Right renal pelvis (tissue), 4 donors: ENCODE data around the gene OVOL2. TPM values are rescaled to one million over a fixed set of nuclear protein-coding genes. Genes with fewer than 3 reads are reported as not detected.
"Not testable (repeated sequence)": the region's sequence is repeated elsewhere in the genome, so short reads cannot be mapped to it uniquely, and the experiment has no call there.

Source experiments
- DNase-seq, 4 donors: peaks; one replicate each; pipeline ENCODE4 v3.0.0-alpha.2; 2013; ENCODE audit warnings: low read depth in 4 of 4, low spot score in 3 of 4, missing footprints in 1 of 4
- polyA plus RNA-seq, 4 donors: library from polyadenylated mRNA; unstranded; fragments of 120-200 nt; gene quantifications; one replicate each; pipeline ENCODE4 v1.2.1, GENCODE V29; 2013; ENCODE audit not compliant: insufficient read length in 4 of 4

Gene OVOL2
- polyA plus RNA-seq, 4 donors, result 0.93 to 1.4 (median 1.0) TPM

DNA sequence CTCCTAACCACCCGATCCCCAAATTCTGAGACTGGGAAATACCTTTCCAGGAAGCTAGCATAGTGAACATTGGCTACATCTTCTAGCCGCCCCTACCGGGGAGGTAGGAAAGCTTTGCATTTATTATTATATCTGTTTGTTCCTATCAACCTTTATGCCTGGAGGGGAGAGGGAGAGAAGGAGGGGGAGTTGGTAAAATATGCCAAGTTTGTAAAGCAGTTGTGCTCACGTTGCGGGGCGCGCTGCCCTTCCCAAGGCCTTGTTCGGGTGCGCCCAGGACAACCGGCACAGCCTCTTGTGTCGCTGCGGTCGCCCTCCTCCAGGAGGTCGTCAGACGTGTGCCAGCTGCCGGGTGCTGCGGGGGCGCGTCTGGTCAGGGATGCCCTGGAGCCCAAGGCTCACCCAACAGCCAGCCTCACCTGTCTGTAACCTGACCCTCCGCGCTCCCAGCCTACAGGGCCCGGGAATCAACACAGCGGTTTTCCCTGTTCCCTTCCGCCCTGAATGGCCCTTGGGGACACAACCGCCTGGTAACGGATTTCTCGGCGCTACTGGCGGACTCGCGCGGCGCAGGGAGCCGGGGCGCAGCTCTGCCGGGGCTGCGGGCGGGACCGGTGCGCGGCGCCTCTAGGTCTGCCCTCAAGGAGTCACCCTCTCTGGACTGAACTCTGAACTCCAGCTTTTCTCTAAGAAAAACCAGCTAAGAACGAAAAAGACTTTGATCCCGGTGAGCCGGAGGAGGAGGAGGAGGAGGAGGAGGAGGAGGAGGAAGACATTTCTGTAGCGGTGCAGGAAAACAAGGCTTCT lies 1.1 kb upstream of the OVOL2 start:
- peak in 1 of 4 donors; percentile 8 for DNase-seq

DNA sequence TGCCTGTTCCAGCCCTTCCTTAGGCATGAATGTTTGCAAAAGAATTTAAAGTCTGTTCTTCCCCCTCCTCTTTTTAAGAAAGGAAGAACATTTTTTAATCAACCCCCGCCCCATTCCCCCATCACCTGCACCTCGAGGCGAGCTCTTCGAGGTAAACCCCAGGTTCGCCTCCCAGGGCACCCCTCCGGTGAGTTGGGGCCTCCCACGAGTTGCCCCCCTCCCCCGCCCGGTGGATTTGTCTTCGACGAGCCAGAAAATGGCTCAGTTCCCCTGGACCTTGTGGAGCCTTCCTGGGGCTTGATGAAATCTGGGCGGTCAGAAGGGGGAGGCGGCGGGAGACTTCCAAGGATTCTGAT lies 256 bp upstream of the OVOL2 start:
- no peak for DNase-seq

DNA sequence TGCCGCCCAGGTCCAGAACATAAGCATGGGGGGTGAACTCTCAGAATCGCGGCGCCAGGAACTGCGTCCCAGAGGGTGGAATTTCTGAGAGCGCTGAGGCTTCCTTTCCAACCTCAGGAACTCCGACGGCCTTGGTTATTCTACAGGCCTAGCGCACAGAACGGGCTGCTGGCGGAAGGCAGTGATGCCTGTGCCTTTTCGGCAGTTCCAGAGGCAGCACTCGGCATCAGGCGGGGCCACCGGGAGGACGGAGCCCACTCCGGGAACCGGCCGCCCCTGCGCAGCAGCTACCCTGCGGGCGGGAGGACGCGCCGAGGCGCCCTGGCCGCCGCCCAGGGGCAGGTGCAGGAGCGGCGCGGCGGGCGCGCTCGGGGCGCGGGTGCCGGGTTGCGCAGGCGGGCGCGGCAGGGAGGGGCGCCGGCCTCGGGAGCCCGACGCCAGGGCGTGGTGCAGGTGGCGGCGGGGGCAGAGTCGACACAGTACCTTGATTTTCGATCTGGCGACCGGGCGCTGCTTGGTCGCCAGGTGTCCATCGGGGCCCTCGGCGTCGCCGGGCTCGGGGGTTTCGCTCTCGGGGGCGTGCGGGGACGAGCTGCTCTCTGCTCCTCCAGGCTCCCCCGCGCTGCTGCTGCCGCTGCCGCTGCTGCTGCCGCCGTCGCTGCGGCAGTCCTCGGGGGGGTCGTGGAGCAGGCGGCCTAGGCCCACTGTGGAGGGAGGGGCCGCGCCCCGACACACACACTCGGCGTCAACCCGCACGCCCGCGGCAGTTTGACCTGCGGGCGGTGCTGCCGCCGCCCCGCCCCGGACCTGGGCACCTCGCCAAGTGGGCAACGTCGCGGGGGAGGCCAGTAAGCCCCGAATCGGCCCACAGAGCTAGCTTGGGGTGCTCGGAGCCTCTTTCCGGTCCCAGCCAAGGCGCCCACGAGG lies 1.3 kb downstream of the OVOL2 start:
- DNase-seq, result no peak

DNA sequence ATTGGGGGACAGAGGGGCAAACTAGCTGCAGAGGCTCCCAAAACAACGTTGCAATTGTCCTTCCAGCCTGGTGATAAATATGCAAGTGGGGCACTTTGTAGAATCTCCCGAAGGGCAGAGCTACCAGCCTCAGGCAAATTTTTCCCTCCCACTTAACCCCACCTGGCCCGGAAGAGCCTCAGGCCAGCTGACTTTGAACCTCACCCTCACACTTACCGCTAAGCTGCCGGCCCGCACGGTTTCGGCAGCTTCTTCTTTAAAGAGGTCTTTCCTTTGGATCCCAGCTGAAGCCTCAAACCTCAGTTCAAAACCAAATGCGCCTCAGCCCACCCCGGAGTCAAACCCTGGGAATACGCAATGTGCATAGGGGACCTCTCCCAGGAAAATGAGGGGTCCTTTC lies 2.5 kb downstream of the OVOL2 start:
- DNase-seq, result no peak

DNA sequence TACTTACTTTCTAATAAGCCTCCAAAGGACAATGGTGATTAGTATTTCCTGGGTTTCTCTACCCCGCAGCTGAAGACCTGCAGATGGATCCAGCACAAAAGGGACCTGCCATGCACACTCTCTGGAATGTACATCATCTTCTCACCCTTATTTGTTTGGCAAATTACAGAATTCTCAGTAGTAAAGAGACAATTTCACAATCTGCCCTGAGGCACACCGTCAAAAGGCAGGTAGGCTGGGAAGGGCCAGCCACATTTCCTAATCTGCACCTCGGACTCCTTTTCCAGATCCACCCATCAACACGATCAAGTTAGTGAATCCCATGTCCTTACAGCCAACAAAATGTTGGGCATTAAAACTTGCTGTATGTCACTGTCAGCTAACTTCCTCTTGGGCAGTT lies 4.9 kb downstream of the OVOL2 start:
- no peak for DNase-seq

DNA sequence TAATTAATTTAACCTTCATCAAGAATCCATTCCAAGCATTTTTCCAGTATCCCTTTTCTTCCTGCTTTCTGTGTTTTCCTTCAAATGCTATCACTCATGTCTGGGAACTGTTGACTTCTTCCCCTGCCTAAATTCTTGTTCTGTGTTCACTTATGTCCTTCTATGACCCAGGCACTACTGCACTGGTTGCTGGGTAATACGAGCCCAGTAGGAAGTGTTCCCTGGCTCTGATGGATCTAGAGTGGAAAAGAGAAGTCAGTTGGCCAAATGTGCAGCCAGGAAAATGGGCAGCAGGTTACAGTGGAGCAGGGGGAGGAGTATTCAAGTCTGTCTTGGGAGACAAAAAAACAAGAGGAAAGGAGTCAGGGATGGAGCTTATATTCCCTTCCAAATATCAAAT lies 7.1 kb downstream of the OVOL2 start:
- DNase-seq, result no peak

DNA sequence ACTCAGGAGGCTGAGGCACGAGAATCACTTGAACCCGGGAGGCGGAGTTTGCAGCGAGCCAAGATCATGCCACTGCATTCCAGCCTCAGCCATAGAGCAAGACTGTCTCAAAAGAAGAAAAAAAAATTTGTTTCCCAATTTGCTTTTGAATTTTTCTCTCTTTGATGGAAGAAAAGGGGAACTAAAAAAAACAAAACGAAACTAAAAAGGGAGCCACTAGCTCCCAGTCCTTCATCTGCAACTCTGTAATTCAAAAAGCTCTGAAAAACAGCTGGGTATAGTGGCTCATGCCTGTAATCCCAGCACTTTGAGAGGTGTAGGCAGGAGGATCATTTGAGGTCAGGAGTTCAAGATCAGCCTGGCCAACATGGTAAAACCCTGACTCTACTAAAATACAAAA lies 9.5 kb downstream of the OVOL2 start:
- DNase-seq, result no peak

DNA sequence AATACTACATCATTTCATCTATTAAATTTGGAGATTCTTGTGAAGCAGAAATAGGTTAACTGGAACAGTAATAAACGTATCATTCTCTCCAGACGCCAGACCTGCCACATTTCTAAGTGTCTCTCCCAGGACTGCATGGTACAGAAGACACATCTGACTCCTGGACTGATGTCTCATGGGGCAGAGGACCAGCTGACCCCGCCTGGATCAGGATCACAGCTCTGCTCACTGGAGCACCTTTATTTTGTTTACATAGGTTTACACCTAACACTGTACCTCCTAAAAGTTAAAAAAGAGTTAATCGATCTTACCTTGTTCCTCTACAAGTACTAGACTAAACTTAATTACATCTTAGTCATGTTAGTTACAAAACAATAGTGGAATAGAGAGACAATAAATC lies 11.2 kb downstream of the OVOL2 start:
- no peak for DNase-seq

DNA sequence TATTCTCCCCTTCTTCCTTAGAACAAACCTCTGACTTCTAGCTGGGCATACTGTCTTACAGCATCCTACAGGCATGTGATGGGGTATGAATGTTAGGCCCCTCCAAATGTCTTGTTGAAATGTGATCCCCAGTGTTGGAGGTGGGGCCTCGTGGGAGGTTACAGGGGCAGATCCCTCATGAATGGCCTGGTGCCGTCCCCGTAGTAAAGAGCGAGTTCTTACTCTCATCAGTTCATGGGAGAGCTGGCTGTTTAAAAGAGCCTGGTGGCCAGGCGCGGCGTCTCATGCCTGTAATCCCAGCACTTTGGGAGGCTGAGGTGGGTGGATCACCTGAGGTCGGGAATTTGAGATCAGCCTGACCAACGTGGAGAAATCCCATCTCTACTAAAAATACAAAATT lies 15.5 kb downstream of the OVOL2 start:
- DNase-seq, result no peak

DNA sequence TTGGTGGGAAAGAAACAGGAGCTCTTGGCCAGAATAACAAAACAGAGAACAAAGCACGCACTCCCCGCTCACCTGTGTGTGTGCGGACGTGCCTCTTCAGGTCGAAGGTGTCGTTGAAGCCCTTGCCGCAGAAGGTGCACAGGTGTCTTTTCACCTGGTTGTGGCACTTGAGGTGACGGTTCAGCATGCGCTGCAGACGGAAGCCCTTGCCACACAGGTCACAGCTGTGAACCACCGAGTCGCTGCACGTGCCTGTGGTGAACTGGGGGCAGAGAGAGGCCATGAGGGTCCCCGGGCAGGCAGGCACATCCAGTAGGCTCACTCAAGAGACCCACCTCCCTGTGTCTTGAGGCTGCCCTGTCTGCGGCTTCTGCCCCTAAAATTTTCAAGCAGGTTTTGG lies 16.3 kb downstream of the OVOL2 start:
- DNase-seq, result no peak

DNA sequence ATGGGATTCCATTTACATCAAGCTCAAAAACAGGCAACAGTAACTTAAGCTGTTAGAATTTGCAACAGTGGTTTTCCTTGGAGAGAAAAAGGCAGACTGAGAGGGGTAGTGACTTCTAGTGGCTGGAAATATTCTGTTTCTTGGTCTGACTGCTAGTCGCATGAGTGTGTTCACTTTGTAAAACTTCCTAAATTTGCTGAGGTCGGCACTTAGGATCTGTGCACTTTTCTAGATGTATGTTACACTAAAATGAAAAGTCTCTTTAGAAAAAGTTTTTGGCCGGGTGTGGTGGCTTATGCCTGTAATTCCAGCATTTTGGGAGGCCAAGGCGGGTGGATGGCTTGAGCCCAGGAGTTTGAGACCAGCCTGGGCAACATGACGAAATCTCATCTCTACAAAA lies 18.7 kb downstream of the OVOL2 start:
- DNase-seq, result no peak

DNA sequence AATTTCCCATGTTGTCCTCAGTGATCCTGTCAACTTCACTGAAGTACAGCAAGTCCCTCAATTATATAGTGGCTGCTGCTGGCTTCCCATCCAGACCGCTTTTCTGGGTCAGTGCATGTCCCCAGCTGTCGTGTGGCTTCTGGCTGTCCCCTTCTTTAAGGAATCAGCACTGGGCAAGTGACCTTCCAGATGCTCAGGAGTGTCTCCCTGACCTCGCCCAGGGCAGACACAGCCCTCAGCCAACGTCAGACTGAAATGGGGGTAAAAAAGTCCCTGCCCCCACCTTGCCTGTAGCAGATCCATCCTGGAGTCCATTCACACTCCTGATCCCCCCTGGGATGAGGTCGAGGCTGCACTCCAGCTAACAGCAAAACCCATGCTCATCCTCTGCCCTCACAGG lies 23.7 kb downstream of the OVOL2 start:
- no peak for DNase-seq

DNA sequence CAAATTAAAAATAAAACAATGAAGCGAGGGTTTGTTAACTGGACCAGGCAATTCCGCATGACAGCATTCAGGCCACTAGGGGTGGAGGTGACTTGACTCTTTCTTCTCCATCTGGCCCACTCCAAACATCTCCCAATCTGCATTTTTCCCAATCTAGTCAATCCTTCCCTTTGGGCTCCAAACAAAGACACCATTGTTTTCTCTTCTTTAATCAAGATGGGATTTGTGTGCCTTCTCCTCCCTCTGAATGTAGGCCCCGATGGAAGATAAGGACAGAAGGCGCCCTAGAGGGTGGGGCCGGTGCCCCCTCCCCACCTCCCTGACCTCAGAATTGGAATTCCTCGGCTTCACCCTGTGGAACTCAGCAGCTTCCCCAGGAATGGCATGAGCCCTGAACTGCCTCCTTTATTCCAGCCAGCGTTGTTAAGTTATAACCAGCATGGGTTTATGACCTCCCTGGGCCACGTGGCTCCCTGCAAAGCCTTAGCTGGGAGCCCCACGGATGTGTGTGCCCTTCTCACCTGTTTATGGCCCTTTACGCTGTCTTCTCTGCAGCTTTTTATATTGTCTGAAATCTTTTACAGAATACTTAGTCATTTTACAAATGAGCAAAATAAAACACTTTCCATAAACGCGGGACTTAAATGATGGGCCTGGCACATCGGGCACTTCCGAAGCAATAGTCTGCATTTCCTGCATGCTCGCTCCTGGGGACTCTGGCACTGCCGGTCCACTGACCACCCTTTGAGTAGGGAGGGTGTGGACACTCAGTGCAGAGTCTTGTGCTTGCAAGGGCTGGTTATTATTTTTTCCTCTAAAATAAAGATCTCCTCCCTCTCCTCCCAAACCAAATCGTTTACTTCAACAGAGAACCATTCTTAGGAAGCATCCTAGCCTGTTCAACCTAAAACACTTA lies 24.5 kb downstream of the OVOL2 start:
- DNase-seq, result no peak

DNA sequence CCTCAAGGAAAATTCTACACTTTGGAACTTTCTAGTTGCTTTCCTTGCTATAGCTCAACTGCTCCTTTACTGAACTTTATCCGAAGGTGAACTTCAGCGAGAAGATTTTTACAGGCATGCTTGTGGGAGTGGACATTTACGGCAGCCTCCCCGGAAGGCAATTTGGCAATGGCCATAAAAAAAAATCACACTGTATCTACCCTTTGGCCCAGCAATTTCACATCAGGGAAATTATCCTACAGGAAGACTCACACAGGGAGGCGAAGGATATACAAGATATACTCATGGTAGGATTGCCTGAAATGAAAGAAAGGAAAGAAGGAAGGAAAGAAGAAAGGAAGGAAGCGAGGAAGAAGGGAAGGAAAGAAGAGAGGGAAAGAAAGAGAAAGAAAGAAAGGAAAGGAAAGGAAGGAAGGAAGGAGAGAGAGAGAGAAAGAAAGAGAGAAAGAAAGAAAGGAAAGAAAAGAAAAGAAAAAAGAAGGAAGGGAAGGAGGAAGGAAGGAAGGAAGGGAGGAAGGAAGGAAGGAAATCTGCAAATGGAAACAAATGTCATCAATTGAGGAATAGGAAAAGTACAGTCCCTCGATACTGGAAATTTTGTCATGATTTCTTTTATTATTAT lies 25.7 kb downstream of the OVOL2 start:
- DNase-seq, result no peak

DNA sequence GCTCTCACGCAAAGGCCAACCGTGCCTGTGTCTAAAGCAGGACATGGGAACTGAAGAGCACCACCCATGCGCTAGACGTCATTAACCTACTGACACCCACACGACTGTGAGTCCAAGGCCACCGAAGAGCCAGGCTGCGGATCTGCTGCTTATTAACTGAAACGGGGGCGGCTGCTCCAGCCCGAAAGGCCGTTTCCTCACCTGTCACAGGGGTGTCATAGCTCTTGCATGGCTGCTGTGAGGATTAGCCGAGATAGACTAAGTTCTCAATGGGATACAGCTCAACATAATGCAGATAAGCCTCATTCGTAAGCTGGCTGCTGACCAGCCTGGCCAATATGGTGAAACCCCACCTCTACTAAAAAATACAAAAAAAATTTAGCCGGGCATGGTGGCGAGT lies 26.7 kb downstream of the OVOL2 start:
- no peak for DNase-seq

DNA sequence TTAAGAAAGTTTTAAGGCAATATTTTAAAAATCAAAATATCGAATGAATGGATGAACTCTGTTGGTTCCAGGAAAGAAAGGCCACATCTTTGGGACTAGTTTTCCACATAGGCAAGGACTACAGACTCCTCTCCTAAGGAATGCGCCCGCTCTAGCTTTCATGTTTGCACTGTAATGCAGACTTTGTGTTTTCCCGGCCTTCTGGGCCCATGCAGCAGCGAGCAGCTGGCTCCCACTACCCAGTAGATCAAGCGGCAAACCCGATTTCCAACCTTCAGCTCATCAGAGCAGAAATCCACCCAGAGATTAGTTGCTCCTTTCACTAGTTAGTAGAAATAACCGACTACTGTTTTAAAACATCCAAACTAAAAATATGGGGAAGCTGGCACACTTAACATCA lies 27.7 kb downstream of the OVOL2 start:
- DNase-seq, result no peak

DNA sequence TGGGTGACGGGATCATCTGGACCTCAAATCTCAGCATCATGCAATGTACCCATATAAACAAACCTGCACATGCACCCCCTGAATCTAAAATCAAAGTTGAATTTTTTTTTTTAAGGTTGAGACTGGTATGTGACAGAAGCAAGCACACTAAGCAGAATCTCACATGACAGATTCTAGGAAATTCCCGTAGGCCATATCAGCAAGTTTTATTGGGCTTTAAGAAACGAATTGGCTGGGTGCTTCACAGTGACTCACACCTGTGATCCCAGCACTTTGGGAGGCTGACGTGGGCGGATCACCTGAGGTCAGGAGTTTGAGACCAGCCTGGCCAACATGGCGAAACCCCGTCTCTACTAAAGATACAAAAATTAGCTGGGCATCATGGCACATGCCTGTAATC lies 30.7 kb downstream of the OVOL2 start:
- DNase-seq, result not testable (repeated sequence)

DNA sequence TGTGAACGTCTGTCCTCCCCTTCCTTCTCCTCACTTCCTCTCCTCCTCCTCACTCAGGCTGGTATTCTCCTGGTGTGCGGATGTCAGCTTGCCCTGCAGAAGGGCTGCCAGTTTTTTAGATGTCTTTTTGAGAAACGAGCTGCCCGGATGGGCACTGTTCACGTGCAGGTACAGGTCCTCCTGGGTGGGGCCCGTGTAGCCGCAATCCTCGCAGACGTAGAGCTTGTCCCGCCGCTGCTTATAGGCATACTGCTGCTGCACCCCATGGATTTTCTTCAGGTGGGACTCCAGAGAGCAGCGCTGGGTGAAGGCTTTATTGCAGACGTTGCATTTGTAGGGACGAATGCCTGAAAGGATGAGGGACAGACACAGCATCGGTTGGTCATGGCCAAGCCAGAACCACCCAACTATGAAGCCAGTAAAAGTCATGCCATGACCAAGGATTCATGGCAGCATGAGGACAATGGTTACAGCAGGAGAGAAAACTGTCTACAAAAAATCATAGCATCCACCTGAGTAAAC lies 33.0 kb downstream of the OVOL2 start:
- no peak for DNase-seq

DNA sequence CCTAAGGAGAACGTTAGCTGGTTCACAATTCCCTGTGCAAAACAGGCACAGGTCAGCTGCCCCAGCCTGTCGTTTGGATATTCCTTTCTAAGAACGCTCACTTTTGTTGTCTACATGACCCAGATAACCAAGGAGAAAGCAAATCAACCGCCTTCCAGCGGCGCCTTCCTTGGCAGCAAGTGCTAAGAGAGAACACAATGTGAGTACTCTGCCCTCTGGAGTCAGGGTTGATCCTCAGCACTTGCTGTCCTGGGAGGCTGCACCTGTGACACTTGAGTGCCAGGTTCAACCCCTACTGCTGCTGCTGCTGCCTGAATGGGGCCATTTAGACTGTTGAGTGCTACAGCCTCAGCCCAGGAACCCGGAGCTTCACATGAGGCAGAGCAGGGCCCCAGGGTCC lies 36.8 kb downstream of the OVOL2 start:
- DNase-seq, result no peak

DNA sequence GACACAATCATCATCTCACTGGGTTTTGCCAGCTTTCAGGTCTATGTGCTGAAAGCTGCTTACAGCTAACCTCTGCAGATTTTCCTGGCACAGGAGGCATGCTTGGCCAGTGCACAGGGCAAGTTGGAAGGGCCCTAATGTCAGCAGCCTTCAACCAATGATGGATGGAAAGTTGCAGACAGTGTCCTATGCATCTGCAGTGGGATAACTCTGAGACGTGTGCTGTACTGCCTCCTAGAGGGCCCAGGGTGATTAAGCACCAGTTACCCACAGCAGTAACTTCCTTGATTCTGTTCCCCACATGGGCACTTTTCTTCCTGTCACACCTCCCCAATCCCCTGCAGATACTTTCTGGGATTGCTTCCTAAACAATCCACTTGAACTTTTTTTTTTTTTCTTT lies 38.6 kb downstream of the OVOL2 start:
- DNase-seq, result no peak
